GM19468 (cell line): Measurements from ENCODE around the gene TMTC4.
"Not testable (repeated sequence)": the region's sequence is repeated elsewhere in the genome, so short reads cannot be mapped to it uniquely, and the experiment has no call there.

Source experiments
- ATAC-seq: cut with Tn5 transposase; IDR thresholded peaks from one replicate; pipeline ENCODE4 v1.9.1; 2021; ENCODE audit warnings: mild to moderate bottlenecking, moderate library complexity, moderate number of reproducible peaks; ENCODE audit not compliant: unreplicated experiment; ENCODE audit errors: extremely low read depth

Gene TMTC4, protein sequence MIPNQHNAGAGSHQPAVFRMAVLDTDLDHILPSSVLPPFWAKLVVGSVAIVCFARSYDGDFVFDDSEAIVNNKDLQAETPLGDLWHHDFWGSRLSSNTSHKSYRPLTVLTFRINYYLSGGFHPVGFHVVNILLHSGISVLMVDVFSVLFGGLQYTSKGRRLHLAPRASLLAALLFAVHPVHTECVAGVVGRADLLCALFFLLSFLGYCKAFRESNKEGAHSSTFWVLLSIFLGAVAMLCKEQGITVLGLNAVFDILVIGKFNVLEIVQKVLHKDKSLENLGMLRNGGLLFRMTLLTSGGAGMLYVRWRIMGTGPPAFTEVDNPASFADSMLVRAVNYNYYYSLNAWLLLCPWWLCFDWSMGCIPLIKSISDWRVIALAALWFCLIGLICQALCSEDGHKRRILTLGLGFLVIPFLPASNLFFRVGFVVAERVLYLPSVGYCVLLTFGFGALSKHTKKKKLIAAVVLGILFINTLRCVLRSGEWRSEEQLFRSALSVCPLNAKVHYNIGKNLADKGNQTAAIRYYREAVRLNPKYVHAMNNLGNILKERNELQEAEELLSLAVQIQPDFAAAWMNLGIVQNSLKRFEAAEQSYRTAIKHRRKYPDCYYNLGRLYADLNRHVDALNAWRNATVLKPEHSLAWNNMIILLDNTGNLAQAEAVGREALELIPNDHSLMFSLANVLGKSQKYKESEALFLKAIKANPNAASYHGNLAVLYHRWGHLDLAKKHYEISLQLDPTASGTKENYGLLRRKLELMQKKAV

DNA sequence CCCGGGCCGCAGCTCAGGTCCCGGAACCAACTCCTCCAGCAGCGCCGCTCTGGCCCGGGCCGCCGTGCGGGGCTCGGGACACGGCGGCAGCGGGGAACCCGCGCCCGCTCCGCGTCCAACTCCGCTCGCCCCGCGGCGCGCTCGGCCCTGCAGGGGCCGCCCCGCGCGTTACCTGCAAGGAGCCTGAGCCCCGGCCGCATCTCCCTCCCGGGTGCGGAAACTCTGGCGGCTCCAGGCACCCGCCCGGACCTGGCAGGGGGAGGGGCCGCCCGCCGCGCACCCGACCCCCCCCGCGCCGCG, at the start of gene TMTC4:
TMTC4 (minus strand) TSS at position 224 of the 300 bp plus-strand sequence. CDS start 4,433 bp downstream, outside the sequence.
- peak; percentile 23 for ATAC-seq

DNA sequence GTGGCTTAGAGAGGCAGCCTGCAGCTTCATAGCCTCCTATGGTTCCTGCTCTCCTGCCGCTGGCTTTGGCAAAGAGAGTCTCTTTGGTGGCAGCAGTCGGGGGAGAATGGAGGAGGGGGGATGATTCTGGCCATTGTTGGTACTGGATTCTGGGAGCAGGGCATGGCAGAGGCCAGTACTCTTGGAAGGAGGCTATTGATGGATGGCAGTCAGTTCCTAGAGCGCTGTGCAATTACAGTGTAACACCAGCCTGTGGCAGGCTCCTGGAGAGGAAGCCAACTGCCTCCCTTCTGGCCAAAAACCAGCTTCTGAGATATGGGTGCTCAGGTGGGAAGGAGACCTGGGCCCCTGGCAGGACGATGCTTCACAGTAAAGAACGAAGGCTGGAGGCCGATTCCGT, 47.9 kb upstream of the TMTC4 start:
- ATAC-seq = no peak

DNA sequence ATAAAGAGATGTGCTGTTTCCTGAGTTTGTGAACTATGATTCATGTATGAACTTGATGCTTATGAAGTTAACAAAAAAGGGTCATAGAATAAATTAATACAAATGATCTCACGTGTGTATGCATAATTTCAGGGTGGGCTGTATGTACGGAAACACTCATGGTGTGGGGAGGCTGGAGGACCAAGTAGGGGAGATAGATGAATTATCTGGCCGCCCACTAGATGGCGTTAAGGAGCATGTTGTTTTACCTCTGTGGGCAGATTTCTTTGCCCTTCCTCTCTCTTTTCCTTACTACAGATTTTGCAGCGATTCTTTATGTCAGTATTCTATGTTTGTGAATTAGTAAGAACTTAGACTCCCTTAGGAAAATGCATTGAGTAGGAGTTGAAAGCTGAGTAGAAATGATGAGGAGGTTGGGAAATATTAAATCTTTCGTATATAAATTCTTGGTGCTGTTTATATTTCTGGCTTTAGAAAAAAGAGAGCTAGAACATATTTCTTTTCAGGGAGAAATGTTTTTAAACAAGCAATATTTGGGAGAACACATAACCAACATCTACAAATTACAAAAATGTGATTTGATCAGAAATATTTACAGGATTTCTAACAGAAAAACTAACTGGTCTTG, 47.4 kb upstream of the TMTC4 start:
- no peak for ATAC-seq

DNA sequence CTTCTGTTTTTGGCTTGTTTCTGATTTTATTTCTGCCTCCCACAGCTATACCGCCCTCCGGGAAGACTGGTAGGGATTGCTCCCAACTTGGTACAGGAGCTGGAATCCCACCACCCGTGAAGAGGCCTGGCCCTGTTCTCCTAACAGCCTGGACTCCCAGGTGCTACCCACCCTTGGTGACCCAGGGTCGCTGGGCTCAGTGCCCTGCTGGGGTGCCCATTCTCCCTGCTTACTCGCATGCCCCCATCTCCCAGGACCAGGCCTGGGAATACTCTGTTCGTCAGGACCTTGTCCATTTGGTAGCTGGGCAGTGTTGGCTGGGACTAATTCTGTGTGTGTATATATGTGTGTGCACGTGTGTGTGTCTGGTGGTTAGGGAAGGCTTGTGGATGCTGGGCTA, 41.0 kb upstream of the TMTC4 start:
- ATAC-seq = no peak

DNA sequence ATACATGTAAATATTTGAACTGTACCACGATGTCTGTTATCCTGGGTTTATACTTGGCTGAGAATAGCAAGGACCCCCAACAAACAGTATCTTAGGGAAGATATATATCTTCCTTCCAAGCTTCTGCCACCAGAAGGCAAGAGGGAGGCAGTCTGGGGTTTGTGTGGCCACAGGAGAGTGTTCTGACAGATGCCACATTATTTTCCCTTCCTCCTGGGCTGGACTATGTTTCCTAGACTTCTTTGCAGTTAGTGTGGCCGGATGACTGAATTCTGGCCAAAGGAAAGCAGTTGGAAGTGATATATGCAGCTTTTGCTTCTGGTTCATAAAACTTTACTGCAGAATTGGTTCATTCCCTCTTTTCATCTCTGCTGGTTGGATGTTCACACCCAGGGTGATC, 39.9 kb upstream of the TMTC4 start:
- no peak for ATAC-seq

DNA sequence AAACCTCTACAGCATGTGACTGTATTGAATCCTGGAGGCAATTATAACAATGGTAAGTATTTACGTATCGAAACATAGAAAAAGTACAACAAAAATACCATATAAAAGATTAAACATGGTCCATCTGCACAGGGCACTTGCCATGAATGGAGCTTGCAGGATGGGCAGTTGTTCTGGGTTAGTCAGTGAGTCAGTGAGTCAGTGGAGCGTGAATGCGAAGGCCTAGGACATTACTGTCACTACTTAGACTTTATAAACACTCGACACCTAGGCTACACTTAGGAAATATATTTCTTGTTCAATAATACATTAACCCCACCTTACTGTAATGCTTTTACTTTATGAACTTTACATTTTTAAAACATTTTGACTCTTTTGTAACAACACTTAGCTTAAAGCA, 35.6 kb upstream of the TMTC4 start:
- ATAC-seq = no peak

DNA sequence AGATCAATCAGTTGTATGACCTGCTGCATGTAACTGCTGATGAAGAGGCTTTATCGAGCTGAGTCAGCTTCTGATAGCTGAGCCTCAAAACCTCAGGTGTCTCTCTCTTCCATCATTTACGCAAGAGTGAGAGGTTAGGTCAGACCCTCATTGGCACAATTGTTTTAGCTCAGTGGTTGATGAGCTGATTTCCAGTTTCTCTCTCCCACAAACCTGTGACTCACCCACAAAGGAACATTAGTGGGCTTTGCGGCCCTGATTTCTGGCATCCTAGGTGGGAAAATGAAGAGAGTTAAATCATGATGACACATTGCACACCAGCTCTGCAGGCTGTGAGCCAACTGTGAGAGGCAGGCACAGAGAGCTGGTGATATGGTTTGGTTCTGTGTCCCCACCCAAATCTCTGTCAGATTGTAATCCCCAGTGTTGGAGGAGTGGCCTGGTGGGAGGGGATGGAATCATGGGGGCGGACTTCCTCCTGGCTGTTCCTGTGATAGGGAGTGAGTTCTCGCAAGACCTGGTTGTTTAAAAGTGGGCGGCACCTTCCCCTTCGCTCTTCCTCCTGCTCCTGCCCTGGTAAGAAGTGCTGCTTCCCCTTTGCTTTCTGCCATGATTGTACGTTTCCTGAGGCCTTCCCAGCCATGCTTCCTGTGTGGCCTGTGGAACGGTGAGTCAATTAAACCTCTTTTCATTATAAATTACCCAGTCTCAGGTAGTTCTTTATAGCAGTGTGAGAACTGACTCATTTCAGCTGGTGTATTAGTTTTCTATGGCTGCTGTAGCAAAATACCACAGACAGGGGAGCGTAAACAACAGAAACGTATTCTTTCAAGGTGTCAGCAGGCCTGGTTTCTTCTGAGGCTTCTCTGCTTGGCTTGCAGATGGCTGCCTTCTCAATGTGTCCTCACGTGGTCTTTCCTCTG, 33.5 kb upstream of the TMTC4 start:
- ATAC-seq = no peak

DNA sequence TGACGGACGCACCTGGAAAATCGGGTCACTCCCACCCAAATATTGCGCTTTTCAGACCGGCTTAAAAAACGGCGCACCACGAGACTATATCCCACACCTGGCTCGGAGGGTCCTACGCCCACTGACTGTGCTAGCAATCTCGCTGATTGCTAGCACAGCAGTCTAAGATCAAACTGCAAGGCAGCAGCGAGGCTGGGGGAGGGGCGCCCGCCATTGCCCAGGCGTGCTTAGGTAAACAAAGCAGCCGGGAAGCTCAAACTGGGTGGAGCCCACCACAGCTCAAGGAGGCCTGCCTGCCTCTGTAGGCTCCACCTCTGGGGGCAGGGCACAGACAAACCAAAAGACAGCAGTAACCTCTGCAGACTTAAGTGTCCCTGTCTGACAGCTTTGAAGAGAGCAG, 23.7 kb upstream of the TMTC4 start:
- not testable (repeated sequence) for ATAC-seq

DNA sequence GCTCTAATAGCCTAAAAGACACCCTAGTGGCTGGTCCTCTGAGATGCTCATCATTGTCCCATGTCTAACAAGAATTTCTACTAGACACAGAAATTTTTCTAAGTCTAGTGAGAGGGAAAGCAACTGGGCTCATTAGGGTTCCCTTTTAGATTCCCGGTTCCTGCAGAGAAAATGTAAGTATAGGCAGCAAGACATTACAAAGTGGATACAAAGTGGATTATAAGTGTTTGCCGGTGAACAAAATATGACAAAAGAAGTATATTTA, 20.8 kb upstream of the TMTC4 start:
- ATAC-seq = no peak

DNA sequence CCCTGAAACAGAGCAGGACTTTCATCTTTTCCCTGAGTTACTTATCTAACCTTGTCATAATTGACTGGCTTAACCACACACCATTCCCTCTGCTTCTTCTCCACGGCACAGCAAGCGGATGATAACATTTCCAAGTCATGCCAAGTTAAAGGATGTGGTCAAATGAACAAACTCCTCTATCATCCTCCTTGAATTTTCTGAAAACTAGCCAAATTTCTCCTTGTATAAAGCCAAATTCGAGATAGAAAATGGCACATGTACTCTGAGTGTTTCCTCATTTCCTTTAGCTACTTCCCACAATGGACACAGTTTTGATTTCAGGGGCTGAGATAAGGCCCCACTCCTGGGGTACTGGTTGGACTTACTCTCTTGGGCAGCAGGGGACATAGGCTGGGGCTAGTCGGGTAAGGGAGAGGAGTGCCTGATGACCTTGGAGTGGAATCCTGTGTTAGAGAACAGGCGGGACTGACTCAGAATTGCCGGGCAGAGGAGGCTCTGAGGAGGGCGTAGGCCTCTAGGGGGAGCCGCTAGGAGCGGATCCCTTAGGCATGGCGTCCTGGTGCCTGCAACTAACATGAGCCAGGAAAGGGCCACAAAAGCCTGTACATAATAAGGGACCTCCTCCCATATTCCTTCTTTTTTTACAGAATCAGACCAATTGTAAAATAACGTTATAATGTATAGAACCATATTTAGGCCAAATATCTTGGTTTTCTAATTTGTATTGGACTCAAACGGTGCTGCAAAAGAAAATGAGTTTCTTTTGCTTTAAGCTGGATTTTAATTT, 20.3 kb upstream of the TMTC4 start:
- ATAC-seq = no peak

DNA sequence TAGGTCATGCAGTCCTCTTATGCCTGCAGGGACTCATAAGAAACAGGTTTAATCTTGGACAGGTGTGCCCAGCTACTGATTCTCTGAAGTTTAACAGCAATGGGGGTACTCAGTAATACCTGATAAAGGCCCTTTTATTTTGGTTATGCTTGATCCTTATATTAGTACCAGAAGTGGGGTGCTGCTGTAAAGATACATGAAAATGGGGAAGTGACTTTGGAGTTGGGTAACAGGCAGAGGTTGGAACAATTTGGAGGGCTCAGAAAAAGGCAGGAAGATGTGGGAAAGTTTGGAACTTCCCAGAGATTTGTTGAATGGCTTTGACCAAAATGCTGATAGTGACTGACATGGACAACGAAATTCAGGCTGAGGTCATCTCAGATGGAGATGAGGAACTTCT, 14.6 kb upstream of the TMTC4 start:
- ATAC-seq = no peak

DNA sequence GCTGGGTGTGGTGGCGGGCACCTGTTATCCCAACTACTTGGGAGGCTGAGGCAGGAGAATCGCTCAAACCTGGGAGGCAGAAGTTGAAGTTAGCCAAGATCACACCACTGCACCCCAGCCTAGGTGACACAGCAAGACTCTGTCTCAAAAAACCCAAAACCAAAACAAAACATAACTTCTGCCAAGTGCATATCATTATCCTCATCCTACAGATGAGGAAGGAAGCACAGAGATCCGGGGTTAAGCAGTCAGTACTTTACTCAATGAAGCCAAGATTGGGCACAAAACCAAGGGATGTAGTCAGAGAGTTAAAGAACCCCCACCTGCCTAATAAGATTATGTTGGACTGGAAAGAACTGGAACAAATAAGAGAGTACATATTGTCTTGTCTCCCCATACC, 5.5 kb upstream of the TMTC4 start:
- no peak for ATAC-seq

DNA sequence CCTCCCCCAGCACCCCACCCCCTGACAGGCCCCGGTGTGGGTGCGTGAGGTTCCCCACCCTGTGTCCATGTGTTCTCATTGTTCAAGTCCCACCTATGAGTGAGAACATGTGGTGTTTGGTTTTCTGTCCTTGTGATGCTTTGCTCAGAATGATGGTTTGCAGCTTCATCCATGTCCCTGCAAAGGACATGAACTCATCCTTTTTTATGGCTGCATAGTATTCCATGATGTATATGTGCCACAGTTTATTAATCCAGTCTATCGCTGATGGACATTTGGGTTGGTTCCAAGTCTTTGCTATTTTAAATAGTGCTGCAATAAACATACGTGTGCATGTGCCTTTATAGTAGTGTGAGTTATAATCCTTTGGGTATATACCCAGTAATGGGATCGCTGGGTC, 2.5 kb upstream of the TMTC4 start:
- not testable (repeated sequence) for ATAC-seq

DNA sequence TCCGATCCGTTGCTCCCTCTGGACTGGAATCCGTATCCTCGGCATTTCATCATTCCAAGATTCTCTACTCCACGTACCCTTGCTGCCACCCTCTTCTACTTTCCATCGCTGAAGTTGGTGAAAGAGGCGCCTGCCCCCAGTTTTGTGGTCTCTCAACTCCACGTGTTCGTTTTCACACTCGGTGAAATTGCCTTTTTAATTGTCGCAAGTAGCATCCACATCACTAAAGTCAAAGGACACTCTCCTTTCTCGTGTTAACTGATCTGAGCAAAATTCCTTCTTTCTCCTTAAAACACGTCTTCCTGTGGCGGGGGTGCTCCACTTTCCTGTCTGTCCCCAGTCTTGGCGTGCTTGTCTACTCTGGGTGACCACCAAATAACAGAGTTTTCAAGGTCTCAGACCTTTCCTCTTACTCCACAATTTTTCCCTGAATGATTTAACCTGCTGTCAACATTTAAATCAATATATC, 1.1 kb upstream of the TMTC4 start:
- ATAC-seq = no peak

DNA sequence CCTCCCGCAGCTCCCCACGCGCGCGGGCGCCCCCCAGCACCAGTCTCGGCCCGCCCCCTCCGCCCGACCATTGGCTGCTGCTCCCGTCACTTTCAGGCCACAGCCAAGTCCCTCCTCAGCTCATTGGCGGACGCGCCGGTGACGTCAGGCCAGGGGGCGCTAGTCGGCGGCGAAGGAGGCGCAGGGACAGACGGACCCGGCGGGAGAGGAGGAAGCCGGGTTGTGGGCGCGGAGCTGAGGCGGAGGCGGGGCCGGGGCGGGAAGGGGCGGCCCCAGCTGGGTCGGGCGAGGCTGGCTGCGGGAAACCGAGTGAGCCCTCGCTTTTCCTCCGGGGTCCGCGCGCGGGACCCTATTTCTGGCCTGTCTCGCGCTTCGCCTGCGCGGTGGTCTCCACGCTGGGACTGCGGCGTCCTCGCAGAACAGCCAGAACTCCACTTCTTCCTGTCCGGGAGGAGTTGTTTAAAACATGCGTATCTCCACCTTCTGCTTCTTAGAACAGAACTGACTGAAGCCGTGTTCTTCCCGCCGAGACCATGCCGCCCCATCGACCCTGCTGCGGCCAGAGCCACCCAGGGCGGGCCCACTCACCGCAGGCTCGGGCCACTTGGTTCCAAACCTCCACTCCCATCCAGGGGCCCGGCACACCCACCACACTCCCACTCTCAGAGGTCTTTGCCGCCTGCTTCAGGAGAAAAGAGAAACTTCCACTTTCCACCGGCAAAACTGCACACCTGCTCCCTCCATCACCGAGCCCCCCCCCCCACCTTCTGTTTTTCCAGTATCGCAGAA, 471 bp upstream of the TMTC4 start:
- peak; percentile 97 for ATAC-seq

DNA sequence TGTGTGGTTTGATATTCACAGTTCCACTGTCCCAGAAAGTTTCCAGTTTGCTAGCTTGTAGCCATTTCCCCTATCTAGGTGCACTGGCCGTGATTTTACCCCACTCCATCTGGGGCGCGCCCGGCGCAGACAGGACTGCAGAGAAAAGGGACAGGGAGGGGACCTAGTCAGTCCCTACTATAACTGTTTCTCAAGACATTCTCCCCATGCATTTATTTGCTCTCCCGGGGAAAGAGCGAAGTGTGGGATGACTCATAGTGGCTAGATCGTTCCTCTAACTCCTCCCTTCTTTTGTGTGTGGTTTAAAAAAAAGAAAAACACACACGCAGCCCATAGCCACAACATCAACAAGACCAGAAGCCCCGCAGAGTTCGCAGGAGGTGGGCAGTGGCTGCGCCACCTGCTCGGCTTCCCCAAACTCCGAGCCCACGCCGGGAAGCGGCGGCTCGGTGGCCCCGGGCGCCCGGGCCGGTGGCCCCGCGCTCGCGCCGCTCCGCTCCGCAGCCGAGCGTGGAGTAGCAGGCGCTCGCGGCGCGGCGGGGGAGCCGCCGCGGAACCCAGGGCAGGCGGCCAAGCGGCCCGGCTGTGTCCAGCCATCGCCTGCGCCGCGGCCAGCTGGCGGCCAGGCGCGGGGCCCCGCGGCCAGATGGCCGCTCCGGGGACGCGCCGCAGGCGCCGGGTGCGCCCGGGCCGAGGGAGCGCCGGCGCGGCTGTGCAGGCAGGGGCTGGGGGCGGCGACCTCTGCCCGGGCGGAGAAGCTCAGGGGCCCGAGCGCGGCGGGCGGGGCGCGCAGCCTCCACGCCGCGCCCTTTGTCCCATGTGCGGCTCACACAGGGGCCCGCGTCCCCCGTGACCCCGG, 653 bp downstream of the TMTC4 start:
- ATAC-seq = peak; percentile 3

DNA sequence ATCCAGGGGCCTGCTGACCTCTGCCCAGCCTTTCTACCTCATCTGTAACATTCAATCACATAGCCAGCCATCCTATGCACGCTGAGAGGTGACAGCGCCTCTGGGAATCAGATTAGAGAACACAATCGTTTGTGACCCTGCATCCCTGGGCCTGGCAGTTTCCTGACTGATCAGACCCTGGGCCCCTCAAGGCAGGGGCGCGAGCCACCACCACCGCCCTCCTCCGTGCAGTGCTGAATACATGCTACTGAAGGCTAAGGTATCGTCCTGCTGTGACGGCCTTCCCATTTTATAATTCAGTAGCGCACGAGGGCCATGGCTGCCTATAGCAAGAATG, 1.3 kb downstream of the TMTC4 start:
- ATAC-seq = no peak
